Activated CD4-positive, alpha-beta T cell treated with anti-CD3 and anti-CD28 coated beads for 24 hours (primary cell): ENCODE measurements around the gene BTBD3.
A peak's percentile ranks its signal among the peaks of the same experiment; 100 is the strongest.

Experiments
- DNase-seq, 2 donors: peaks; one replicate each; pipeline ENCODE4 v3.0.0-alpha.2; 2020; ENCODE audit warnings: low read depth in 2 of 2

Gene BTBD3

DNA sequence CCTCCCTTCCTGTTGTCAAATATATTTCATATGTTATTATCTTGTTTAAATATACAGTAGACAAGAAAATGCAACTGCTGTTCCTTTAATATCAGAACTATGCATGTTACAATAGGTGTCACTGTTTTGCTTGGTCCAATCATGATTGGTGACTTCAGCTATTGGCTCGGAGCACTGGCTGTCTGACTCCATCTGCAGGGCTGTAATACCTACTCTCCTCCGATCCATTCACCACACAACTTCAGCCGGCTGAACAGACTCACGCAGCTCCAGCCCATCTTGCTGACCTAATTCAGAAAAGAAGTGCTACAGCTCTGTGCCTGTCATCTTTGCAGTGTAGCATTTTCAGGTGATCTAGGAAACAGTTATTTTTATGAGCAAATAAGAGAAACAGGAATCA is at the start of gene BTBD3:
Gene BTBD3, plus strand, starts transcription at position 231 of the 400 bp plus-strand sequence. CDS start 383 bp downstream, outside the sequence.
- DNase-seq: no peak

DNA sequence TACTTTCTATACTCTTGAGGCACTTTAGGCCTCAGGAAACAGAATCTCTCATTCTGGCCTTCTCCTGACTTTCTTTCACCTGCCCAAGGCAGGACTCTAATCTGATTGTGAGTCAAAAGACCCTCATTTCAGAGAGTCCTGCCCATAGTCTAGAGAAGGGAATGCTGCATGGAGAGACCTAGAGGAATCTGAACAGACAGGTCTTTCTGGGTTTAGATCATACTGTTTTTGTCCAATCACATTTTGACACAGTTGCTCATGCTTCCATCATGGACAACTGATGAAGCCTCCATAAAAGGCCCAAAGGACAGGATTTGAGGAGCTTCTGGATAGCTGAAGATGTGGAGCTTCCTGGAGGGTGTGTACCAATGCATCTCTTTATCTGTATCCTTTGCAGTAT is 48.1 kb upstream of the BTBD3 start:
- no peak for DNase-seq

DNA sequence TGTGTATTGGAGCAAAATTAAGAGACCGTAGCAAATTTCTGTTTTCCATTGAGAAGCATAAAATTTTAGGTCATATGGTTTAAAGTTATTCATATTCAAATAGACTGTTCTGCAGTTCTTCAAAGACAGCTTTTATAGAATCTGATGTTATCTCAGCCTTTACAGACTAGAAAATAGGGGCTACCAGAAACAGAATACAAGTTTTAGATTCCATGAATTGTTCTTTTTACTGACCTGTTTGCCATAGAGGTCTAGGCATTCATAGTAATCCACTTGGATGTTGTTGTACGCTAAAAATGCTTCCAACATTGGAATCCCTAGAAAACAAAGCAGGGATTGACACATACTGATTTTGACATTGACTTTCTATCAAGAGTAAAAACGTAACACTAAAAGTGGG is 47.3 kb upstream of the BTBD3 start:
- no peak for DNase-seq

DNA sequence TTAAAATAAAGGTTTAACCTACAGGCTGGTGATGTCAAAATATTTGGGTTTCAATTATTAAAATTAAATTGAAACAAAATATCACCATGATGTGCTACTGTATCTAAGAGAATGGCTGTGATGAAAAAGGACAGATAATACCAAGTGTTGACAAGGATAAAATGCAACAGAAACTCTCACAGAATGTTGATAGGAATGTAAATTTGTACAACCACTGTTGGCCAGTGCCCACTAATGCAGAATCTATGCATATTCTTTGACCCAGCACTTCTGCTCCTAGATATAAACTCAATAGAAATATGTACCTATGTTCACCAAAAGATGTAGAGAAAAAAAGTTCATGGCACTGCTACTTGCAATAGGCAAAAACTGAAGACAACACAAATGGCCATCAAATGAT is 41.1 kb upstream of the BTBD3 start:
- no peak for DNase-seq

DNA sequence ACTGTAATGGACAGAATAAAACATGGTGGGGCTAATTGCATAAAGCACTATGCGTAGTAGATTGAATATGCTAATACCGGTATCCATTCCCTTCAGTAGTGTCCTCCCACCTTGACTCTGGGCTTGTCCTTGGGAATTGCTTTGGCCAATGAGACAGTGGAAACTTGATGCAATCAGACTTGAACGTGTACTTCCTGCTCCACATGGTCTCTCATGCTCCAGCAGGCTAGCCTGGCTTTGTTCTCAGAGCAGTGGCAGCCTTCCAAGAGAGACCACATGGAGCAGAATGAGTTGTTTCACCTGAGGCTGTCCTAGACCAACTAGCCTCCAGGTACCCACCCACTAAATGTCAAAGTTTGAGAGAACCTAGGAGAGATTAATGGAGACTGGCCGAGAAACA is 37.0 kb upstream of the BTBD3 start:
- DNase-seq: no peak

DNA sequence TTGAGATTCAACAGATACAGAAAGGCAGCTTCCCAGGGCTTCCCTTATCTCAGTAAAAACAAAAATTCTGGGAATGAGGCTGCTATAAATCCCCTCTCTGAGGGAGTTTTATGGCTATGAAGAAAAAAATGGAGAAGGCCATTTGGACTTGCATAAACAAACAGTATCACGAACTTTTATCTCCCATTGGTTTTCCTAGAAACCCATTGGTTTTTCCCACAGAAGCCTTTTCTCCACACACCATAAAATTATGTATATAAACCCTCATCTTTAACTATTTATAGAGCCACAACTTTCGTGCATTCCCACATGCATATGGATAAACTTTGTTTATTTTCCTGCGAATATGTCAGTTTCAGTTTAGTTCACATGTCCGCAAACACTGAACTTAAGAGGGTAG is 36.2 kb upstream of the BTBD3 start:
- no peak for DNase-seq

DNA sequence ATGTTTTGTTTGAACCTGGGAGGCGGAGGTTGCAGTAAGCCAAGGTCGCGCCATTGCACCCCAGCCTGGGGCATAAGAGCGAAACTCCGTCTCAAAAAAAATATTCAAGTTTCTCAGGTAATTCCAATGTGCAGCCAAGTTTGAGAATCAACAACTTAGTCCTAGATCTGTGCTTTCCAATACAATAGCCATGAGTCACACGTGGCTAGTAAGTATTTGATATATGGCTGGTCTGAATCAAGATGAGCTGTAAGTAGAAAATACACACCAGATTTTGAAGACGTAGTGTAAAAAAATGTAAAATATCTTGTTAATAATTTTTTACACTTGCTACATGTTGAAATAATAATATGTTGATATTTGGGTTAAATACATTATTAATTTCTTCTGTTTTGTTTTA is 35.0 kb upstream of the BTBD3 start:
- DNase-seq: no peak

DNA sequence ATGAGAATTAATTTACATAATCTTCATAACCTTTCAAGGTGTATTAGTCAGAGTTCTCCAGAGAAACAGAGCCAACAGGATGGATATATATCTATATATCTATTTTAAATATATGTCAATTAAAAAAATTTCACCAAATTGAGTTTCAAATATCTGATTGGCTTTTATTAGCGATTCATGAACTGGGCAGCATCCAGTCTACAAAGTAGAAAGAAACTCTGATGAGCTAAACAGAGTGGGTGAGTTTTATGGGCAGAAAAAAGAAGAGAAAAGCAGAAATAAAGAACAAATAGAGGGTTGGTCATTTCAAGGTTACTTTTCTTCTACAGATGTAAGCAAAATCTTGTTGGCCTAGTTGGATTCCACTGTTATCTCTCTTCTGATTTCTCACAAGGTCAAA is 29.0 kb upstream of the BTBD3 start:
- DNase-seq: no peak

DNA sequence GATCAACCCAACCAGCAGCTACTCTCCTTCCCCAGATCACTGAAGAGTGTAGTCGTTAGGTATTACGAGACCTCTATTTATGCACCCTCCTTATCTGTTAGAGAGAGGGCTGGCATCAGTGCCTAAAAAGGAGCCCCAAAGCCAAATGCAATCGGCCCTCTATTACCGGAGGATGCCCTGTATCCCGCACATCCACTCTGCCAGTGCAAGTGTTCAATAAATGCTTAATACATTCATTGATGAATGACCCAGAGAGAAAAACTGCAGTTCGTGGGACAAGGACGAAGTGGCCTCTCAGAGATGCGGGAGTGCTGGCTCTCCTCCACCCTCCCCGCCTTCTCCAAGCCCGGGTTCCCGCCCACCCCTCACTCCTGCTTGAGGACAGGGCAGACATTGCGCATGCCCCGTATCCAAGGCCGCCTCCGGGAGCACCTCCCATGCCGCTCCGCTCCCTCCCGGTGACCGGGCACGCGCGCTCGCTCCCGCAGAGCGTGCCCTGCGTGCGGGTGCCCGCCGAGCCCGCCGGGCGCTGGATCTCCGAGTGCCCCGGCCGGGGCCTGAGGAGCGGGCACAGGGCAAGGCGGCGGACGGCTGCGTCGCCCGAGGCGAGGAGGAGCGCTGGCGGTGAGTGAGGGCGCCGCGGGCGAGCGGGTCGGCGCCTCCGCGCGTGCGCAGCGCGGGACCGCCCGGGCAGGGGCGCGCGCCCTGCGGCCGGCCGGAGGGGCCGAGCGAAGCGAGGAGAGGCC is 27.2 kb upstream of the BTBD3 start:
- DNase-seq: peak; percentile 39 to 61

DNA sequence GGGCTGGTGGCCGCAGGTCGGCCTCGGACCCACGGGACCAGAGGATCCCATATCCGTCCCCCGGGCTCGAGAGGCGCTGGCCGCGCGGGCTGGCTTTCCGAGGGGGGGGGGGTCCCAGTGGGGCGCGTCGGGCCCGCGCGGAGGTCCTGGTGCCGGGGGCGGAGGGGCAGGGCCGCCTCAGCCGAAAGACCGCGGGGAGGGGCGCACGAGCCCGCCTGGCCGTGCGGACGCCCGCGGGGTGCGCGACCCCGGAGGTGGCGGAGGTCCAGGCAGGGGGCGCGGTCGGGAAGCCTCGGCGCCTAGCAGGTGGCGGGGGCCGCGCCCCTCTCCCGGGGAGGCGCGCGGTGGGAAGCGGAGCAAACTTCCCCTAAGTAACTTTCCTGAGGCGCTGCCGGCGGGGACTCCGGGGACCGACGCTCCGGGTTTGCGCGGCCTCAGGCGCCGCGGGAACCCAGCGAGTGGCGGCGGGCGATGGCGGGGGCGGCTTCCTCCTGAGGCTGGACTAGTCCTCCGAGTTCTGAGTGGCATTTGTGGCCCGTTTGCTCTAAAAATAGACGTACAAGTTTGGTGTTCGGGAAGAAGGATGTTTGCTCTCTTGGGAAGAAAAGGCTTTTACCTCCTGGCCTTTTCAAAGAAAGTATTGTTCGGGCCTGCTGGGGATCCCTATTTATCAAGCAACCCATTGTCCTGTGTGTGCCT is 26.5 kb upstream of the BTBD3 start:
- DNase-seq: peak in 1 of 2 donors; percentile 4

DNA sequence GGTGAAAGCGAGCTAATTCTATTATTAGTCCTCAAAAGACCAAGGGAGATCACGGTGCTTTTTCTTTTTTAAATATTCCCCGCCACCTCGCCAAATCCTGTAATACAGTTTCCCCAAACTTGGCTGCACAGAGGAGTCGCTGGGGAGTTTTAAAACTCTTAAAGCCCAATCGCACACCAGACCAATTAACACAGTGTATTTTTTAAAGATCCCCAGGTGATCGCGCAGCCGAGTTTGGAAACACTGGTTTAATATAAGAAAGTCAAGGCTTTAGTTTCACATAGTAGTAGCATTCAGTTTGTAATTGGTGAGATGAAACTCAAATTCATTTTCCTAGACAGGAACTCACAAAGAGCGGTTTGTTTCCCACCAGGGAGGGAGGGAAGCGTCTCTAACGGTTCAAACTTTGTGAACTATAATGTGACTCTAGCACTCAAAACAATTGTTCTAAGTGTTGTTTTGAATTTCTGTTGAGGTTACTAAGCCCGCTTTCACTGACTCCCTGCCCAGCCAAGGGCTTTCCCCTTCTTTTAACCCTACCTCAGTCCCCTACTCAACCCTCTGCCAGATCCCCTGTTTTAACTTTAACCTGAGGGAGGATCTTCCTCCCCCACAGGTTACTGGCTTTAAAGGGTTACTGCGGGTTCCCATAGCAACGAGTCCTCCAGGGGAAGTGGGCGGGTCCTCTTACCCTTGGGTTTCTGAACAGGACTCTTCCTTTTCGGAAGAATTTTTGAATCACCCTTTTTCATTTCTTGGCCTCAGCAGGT is 25.7 kb upstream of the BTBD3 start:
- peak; percentile 17 to 23 for DNase-seq

DNA sequence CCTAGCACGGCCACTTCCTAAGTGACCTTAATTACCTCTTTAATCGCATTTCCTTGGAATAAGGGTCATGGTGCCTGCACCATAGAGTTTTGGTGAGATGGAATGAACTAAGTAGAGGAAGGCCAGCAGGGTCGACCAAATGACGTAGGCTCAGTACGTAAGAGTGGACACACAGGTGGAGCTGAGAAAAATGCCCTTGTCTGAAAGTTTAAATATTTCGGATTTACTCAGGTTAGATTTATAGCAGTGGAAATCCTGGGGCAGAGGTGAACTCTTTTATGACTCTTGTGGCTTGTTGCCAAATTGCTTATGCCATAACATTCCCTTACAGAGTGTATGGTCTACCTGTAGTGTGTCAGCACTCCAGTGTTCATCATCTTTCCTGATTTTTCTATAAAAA is 23.6 kb upstream of the BTBD3 start:
- DNase-seq: no peak

DNA sequence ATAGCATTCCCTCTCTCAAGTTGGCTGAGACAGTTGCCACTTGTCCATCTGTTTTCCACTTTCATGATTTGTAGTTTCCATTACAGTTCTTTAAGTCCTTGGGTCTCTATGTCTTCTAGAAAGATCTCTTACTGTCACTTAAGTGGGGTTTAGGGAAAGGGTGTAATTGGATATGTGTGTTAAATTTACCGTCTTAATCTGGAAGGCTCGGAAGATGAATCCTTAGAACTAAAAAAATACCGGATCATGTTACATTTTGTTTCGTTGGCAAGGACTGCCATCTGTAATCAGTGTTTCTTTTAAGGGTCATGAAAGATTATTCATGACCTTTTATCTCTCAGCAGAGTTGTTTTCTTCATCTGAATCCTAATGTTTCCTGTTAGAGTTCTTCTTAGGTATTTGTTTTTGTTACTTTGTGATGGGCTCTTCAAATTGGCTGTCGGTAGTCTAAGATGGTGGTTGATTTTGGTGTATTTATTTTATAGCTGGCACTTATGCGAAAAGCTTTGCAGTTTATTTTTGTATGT is 21.8 kb upstream of the BTBD3 start:
- no peak for DNase-seq

DNA sequence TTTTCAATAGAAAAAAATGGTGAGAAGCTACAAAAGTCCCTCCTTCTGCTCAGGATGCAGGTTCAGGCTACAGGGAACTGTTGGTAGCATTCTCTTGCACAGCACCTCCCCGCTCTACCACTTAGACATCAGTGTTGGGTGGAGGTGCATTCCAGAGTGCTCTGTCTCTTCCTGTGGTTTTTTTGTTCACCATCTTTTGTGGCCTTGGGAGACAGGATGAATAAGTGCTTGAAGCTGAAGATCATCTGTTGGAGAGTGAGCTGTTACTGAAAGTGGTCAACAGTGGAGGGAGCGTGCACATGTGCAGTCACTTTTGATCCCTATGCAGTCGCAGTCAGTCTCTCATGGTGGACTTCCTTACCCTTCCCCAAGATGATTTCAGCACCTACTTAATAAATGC is 16.6 kb upstream of the BTBD3 start:
- DNase-seq: no peak

DNA sequence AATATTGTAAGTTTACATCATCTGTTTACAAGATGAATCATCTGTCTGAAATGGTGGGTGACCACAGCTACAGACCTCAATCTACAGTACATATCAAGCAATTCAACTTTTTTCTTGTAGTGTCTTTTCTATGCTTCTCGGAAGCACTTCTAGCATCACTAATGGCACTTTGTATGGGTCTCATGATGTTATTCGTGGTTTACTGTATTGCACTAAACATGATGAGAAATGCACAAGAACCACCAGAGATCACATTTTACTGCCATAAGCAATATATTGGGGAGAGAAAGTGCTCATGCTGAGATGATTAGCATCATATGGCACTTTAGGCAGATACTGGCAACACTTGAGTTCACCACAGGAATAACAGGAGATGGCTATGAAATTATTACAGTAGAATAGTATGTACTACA is 15.4 kb upstream of the BTBD3 start:
- DNase-seq: no peak

DNA sequence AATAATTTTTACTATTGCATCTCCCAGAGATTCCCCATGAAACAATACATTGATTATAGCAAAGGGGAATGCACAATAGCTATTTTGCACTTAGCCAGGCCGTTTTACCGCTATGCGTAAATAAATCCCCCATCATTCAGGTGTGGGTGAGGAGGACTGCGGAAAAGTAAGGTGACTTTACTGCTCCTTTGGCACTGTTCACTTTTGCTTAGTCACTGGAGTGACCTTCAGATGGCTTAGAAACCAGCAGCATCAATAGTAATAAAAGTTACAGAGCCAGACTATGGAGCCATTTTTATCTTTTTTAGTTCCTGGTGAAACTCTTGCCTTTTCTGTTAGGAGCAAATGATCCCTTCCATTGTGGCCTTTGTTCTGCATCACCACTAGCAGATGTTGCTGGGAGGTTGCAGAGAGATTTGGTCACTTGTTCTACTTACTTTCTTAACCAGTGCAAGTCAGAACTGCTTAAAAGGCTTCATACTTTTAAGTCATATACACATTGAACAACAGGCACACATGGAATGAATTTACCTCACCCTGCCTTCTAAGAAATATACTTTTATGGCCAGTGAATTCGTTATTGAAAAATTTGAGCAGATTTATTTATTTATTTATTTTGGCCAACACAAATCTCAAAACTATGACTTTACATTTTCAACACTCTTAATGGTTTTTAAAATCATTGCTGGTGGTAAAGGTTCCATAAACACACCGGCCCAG is 12.1 kb upstream of the BTBD3 start:
- DNase-seq: no peak

DNA sequence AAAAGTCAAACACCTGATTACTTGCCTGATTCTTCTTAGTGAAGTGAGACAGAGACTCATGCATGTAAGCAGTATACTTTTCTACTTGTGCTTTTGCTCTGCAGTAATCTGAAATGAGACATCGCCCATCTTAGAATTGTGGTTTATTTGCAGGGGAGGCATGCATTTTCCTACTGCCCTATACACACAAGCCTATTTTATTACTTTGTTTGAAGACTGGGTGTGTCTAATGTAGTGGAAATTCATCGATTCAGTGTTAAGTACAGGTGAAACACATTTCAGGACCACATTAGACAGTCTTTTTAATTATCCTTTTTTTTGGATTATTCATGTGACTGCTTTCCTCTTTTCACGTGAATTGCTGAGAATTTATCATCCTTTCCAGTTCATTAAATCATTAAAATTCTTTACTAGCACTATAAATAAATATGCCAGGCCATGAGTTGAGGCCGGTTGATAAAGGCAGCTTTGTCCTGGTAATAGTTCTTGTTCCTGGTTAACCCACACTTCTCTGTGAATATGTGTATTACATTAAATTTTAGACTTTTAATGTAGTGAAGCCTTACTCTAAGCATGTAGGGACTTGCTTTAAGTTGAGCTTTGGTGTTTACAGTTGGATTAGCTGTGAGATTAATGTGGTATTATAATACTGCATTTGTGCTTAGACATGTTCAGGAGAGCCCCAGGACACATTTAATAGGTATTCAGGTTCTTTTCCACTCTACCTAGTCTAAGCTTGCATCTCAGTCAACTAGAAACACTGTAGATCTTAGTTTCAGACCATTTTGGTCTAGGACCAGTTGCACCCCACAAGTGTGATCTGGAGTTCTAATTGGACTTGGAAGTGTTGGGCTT is 10.8 kb upstream of the BTBD3 start:
- DNase-seq: no peak

DNA sequence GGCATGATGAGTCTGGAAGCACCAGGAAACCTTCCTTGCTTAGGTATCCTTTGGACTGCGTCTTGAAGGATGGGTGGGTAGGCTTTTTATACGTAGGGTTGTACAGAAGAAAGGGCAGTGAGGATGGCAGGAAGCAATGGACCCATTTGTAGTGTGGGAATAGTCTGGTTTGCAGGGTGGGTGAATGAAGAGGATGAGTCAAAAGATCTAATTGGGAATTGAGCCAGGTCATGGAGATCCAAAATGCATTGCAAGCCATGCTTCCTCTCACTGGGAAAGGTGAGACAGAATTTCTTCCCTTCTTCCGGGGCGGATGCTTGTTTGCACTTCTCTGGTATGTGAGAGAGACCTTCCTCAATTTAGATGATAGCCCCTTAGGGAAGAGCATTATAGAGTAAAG is 10.1 kb upstream of the BTBD3 start:
- no peak for DNase-seq

DNA sequence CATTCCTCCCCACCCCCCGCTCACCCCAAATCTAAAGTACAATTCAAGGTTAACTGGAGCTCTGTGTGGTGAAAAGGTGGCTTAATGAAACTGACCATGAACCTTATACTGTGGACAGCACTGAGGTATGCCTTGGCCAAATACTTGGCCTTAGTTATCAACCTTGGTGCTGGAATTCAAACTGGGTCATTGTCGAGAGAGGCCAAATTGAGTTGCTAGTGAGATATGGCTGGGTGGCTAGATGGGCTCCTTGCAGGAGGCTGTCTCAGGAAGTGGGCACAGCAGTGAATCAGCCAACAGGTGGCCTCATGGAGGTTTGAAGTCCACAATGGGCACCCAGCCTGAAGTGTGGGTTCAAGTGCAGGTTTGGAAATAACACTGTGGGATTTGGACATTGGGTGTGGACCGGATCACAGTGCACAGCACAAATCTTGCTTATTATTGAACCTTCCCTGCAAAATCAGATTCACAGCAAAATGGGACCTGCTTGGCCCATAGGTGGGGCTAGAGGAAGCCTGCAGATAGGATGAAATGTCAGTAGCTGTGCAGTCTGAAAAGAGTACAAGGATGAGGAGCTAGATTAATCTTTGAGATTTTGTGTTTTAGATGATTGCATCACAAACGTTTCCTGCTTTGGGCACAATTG is 5.6 kb upstream of the BTBD3 start:
- no peak for DNase-seq

DNA sequence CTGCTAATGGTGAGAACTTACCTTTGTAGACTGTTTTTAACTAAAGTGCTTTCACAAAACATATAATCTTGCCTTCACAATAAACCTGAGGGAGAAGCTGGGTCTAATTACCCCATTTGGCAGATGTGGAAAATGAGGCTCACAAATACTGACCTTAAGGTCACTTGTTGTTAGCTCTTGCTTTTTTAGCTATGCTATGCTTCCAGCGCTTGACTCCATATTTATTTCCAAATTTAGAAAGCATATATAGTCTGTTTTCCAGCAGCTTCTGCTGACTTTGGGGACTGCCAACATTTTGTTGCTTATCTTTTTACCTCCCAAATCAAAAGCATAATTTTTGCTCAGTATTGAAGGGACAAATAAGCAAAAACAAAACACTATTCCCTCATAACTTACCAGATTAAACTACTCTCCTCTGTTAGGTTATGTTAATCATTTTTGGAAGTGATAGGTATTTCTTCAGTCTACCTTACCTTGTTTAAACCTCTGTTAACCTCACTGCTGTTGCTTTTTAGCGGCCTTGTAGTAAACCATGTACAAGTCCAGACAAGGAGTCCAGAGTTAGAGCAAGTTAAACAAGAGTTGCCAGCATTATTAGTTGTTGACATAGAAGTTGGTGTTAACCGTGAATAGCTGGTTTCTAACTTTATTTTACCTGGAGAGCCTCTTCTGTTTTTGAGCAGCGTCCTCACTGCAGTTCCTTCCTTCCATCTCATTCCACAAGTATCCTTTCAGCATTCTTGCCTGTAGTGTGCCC is 4.9 kb upstream of the BTBD3 start:
- DNase-seq: no peak
